HCT116 (cell line): ENCODE measurements around the gene SLX9. TPM values are rescaled to one million over a fixed set of nuclear protein-coding genes. Genes with fewer than 3 reads are reported as not detected.

Source experiments
- ATAC-seq: fragments of 200-7000 bp; cut with Tn5 transposase; 2 replicates; pipeline ENCODE4 v1.9.1; 2020; ENCODE audit warnings: mild to moderate bottlenecking, moderate library complexity
- BruUV-seq: library from RNA; stranded (reverse); fragments of 400-500 nt; replicated peaks from 2 replicates; lab custom pipeline; 2021; lab: Mats Ljungman, UMichigan
- CTCF ChIA-PET: fragments of 300-600 bp; sonication (Branson Sonifier 250); formaldehyde crosslinking; loops from one replicate; lab custom pipeline; 2021; ENCODE audit warnings: antibody characterized with exemption; lab: Charles Lee
- POLR2A ChIA-PET: fragments of 300-600, 350-600 bp; sonication (Branson Sonifier 250); formaldehyde crosslinking; loops from one replicate; lab custom pipeline; 2021; ENCODE audit warnings: antibody characterized with exemption; lab: Charles Lee
- RAD21 ChIA-PET, 2 experiments: fragments of 300-600 bp; sonication (Branson Sonifier 250); formaldehyde crosslinking; loops; one replicate each; lab custom pipeline; 2023; ENCODE audit warnings: low total read pairs in 2 of 2; ENCODE audit not compliant: uncharacterized antibody in 2 of 2, unreplicated experiment in 2 of 2, low non-redundant PET in 1 of 2; lab: Charles Lee
- DNase-seq: peaks from one replicate; pipeline ENCODE4 v3.0.0-alpha.2; 2010; ENCODE audit warnings: low read depth, low spot score
- H2AFZ ChIP-seq: fragments of 200-600 bp; shearing (Covaris generic), sonication (generic); 2 replicates; pipeline ENCODE4 v1.6.1; 2017; ENCODE audit warnings: low read depth, mixed run types, mixed read lengths, antibody characterized with exemption, low read length; ENCODE audit not compliant: poor library complexity, severe bottlenecking
- H3K27ac ChIP-seq: 2 replicates; pipeline ENCODE4 v1.5.1; 2012; ENCODE audit warnings: low read depth, low read length
- H3K27me3 ChIP-seq: fragments of 200-600 bp; sonication (generic); 2 replicates; pipeline ENCODE4 v1.6.1; 2016; ENCODE audit warnings: mixed run types, low read length, mixed read lengths; ENCODE audit not compliant: insufficient read depth
- H3K36me3 ChIP-seq, 2 experiments: fragments of 200-500 bp in 1 of 2; fragments of 200-600 bp in 1 of 2; sonication (Bioruptor generic) in 1 of 2; sonication (generic) in 1 of 2; 2 replicates each; pipeline versions ENCODE4 v1.5.1 to v1.6.1; 2014 to 2016; ENCODE audit warnings: low read length in 2 of 2, inconsistent platforms in 1 of 2, mixed read lengths in 1 of 2, mixed run types in 1 of 2; ENCODE audit not compliant: insufficient read depth in 2 of 2, control insufficient read depth in 1 of 2
- H3K4me1 ChIP-seq, 2 experiments: fragments of 200-600 bp in 1 of 2; sonication (generic) in 1 of 2; 2 replicates each; pipeline versions ENCODE4 v1.5.1 to v1.6.1; 2012 to 2017; ENCODE audit warnings: low read length in 2 of 2, inconsistent platforms in 1 of 2, mild to moderate bottlenecking in 1 of 2, mixed read lengths in 1 of 2, mixed run types in 1 of 2, moderate library complexity in 1 of 2; ENCODE audit not compliant: insufficient read depth in 2 of 2, control insufficient read depth in 1 of 2
- H3K4me2 ChIP-seq: fragments of 200-600 bp; sonication (generic); 2 replicates; pipeline ENCODE4 v1.6.1; 2017; ENCODE audit warnings: mixed run types, low read length, mixed read lengths
- H3K4me3 ChIP-seq, 2 experiments: fragments of 200-600 bp in 1 of 2; sonication (generic) in 1 of 2; replicated peaks in 1 of 2; 2 replicates each; pipeline ENCODE4 v1.5.1; 2011 to 2016; ENCODE audit warnings: low read length in 2 of 2, control low read depth in 1 of 2, low read depth in 1 of 2, mild to moderate bottlenecking in 1 of 2, mixed read lengths in 1 of 2, mixed run types in 1 of 2
- H3K79me2 ChIP-seq: fragments of 200-600 bp; sonication (generic); 2 replicates; pipeline ENCODE4 v1.6.1; 2017; ENCODE audit warnings: mild to moderate bottlenecking, mixed run types, low read length, moderate library complexity, mixed read lengths; ENCODE audit not compliant: insufficient read depth
- H3K9ac ChIP-seq: fragments of 200-600 bp; sonication (generic); 2 replicates; pipeline ENCODE4 v1.6.1; 2016; ENCODE audit warnings: low read length, mixed read lengths
- H3K9me2 ChIP-seq: fragments of 200-600 bp; sonication (generic), shearing (Covaris generic); 2 replicates; pipeline ENCODE4 v1.6.1; 2017; ENCODE audit warnings: mixed run types, mild to moderate bottlenecking, moderate library complexity; ENCODE audit not compliant: insufficient read depth
- H3K9me3 ChIP-seq, 2 experiments: fragments of 200-500 bp in 1 of 2; fragments of 200-600 bp in 1 of 2; sonication (Bioruptor generic) in 1 of 2; sonication (generic) in 1 of 2; 2 replicates each; pipeline ENCODE4 v1.6.1; 2014 to 2017; ENCODE audit warnings: low read length in 2 of 2, mixed read lengths in 2 of 2, inconsistent platforms in 1 of 2, low read depth in 1 of 2, mild to moderate bottlenecking in 1 of 2, mixed run types in 1 of 2, moderate library complexity in 1 of 2; ENCODE audit not compliant: control insufficient read depth in 1 of 2, insufficient read depth in 1 of 2
- H4K20me1 ChIP-seq: fragments of 200-600 bp; sonication (generic), shearing (Covaris generic); 2 replicates; pipeline ENCODE4 v1.6.1; 2017; ENCODE audit warnings: mixed run types, mild to moderate bottlenecking, moderate library complexity; ENCODE audit not compliant: insufficient read depth
- POLR2A ChIP-seq: IDR thresholded peaks from 2 replicates; pipeline ENCODE4 v1.7.0; 2011; ENCODE audit warnings: borderline replicate concordance; ENCODE audit not compliant: insufficient read depth, insufficient read length; ENCODE audit errors: extremely low read depth
- REST ChIP-seq: IDR thresholded peaks from 2 replicates; pipeline ENCODE4 v1.6.1; 2012; ENCODE audit warnings: low read depth
- ZNF274 ChIP-seq: fragments of 200-500 bp; sonication (Bioruptor generic); IDR thresholded peaks from 2 replicates; pipeline ENCODE4 v1.6.1; 2014; ENCODE audit warnings: mild to moderate bottlenecking, low read depth, low read length, inconsistent platforms
- intact Hi-C: fragments of 100-400 bp; cut with micrococcal nuclease; formaldehyde crosslinking; loops from 2 replicates; pipeline ENCODE4 v1.10.0; 2022
- total RNA-seq: library from RNA; stranded (reverse); gene quantifications from one replicate; pipeline ENCODE4 v1.2.1, GENCODE V29; 2021; ENCODE audit not compliant: unreplicated experiment

The SLX9 gene
- total RNA-seq, 1 experiment from 2014 or later, result 61.9 TPM

- no peak for TF ChIP-seq REST
Observed at GRCh38 chr21:44957901-44958451, 18.1 kb downstream of the SLX9 start (continued).

- Histone ChIP-seq H3K27ac (no peak overlapping the region), H3K9me3 (no peaks in the 10 kb centered on the region), H3K4me2 (no peak overlapping the region), H3K9ac (no peak overlapping the region)
- intact Hi-C loops, result no loop called here
- RAD21 ChIA-PET, result no interaction called here
- DNase-seq, result no peak
- TF ChIP-seq POLR2A, result no peak
- no peak for TF ChIP-seq ZNF274
- TF ChIP-seq, all 23 proteins: peak for 0
- ChIA-PET POLR2A (no interaction called here), CTCF (no interaction called here)
- Histone ChIP-seq H2AFZ (no peak overlapping the region), H3K4me3 (no peak overlapping the region), H3K4me1 (no peaks in the 10 kb centered on the region), H3K27me3 (no peaks in the 10 kb centered on the region), H3K9me2 (no peaks in the 10 kb centered on the region), H3K36me3 (peaks cover 12 to 37% of the 10 kb centered on the region in 2 experiments), H4K20me1 (no peaks in the 10 kb centered on the region), H3K79me2 (peaks cover 85% of the 10 kb centered on the region)
- no TSS peak for BruUV-seq
- ATAC-seq, result no peak
Observed at GRCh38 chr21:44958471-44959191, 18.8 kb downstream of the SLX9 start.
